CD4-positive, alpha-beta T cell treated with Interleukin-2 at 100 ng/mL for 4 hours (primary cell): Measurements from ENCODE around the gene DDX59.
"Not testable (repeated sequence)": the region's sequence is repeated elsewhere in the genome, so short reads cannot be mapped to it uniquely, and the experiment has no call there.

ENCODE experiments used
- DNase-seq: peaks from one replicate; pipeline ENCODE4 v3.0.0-alpha.2; 2020; ENCODE audit warnings: low spot score

DDX59 gene

GRCh38 chr1:200670242-200671118 lies 773 bp upstream of the DDX59 start:
- no peak for DNase-seq

- no peak for DNase-seq
Measured at GRCh38 chr1:200668514-200669313, 993 bp downstream of the DDX59 start.

- DNase-seq: no peak
Measured at GRCh38 chr1:200666309-200666708, 3.4 kb downstream of the DDX59 start.

GRCh38 chr1:200665861-200666260 lies 3.8 kb downstream of the DDX59 start:
- no peak for DNase-seq

- DNase-seq: no peak
Measured at GRCh38 chr1:200660719-200661118, 9.0 kb downstream of the DDX59 start.

- no peak for DNase-seq
Measured at GRCh38 chr1:200659269-200659668, 10.4 kb downstream of the DDX59 start.

- no peak for DNase-seq
Measured at GRCh38 chr1:200658037-200658818, 11.5 kb downstream of the DDX59 start.

- no peak for DNase-seq
Measured at GRCh38 chr1:200654660-200655059, 15.0 kb downstream of the DDX59 start.

GRCh38 chr1:200653022-200653462 lies 16.7 kb downstream of the DDX59 start:
- no peak for DNase-seq

GRCh38 chr1:200652378-200652777 lies 17.3 kb downstream of the DDX59 start:
- DNase-seq: no peak

- DNase-seq: no peak
Measured at GRCh38 chr1:200646515-200646914, 23.2 kb downstream of the DDX59 start.

- no peak for DNase-seq
Measured at GRCh38 chr1:200644021-200644420, 25.7 kb downstream of the DDX59 start.

- DNase-seq: no peak
Measured at GRCh38 chr1:200642481-200642880, 27.2 kb downstream of the DDX59 start.

- DNase-seq: no peak
Measured at GRCh38 chr1:200640963-200641401, 28.7 kb downstream of the DDX59 start.

- DNase-seq: no peak
Measured at GRCh38 chr1:200640373-200640962, 29.2 kb downstream of the DDX59 start.

GRCh38 chr1:200638073-200638472 lies 31.6 kb downstream of the DDX59 start:
- no peak for DNase-seq

GRCh38 chr1:200636681-200637080 lies 33.0 kb downstream of the DDX59 start:
- DNase-seq: no peak

GRCh38 chr1:200634261-200635122 lies 35.2 kb downstream of the DDX59 start:
- no peak for DNase-seq

GRCh38 chr1:200631375-200631774 lies 38.3 kb downstream of the DDX59 start:
- DNase-seq: no peak

GRCh38 chr1:200630515-200630899 lies 39.2 kb downstream of the DDX59 start:
- DNase-seq: not testable (repeated sequence)
